GM19468 (cell line): ENCODE data around the gene CDH15.

ENCODE experiments used
- ATAC-seq: cut with Tn5 transposase; IDR thresholded peaks from one replicate; pipeline ENCODE4 v1.9.1; 2021; ENCODE audit warnings: mild to moderate bottlenecking, moderate library complexity, moderate number of reproducible peaks; ENCODE audit not compliant: unreplicated experiment; ENCODE audit errors: extremely low read depth

CDH15 gene

DNA sequence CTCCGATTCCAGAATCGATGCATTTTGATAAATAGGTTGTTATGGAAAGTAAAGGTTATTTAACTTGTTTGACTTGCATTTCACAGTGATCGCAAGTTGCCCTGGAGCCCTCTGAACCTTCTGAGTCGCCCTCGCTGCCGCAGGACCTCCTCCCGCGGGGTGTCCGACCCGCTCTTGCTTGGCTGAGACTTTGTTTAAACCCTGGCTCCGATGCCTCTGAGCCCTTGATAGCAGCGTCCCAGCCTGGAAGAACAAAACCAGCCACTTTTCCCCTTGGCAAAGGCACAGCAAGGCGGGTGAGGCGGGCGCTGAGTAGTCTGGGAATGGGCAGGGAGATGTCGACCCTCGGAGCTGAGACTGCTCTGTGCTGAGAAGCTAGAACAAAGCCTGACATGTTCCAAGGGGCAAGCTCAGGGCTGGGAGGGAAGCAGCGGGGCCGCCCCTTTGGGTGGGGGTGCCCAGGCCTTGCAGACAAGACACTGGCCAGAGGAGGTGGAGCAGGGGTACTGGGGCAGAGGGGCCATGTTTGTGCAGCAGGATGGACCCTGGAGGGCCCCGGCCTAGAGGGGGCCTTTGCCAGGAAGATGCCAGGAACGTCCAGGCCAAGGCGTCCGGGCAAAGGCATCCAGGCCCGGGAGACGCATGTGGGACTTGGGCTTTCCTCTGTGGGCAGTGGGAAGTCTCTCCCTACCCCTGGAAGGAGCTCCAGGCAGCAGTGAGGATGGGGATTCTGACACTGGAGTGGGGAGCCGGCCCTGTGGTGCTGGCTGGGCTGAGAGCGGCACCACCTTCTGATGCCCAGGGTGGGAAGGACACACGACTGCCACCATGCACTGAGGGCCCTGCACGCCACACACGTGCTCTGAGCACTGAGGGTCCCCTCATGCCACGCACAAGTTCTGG lies 30.3 kb upstream of the CDH15 start:
- ATAC-seq: no peak

- no peak for ATAC-seq
Observed at GRCh38 chr16:89141884-89142267, 29.7 kb upstream of the CDH15 start.

- no peak for ATAC-seq
Observed at GRCh38 chr16:89142474-89143195, 28.9 kb upstream of the CDH15 start.

- ATAC-seq: no peak
Observed at GRCh38 chr16:89143201-89143741, 28.3 kb upstream of the CDH15 start.

DNA sequence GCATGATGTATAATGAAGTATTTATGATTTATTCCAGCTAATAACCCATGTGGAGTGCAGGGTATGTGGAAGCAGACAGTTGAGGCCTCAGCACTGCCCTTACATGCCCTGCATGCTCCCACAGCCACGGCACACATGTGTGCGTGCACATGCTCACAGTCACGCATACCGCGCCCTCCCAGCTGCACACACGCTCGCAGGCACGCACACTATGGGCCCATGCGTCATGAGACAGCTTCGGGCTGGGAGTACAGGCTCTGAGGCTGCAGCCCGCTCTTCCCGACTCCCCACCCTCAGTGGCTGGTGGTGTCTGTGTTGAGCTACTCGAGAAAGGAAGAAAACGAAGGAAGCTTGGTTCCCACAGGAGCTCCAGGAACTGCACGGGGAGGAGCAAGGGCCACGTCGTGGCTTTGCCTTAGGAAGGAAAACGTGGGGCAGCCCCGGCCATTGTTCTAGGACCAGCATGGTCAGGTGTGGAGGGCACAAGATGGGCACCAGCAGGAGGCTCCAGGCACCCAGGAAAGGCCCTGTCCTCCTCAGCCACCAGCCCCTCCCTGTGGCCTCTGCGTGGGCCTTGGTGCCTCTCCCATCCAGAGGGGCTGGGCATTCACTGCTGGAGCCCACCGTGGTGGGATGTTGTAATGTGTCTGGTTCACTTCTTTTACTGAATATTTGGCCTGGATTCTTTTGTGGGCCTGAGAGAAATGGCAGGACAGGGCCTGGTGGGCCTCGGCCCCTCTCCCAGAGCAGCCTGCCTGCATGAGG lies 27.5 kb upstream of the CDH15 start:
- ATAC-seq: no peak

DNA sequence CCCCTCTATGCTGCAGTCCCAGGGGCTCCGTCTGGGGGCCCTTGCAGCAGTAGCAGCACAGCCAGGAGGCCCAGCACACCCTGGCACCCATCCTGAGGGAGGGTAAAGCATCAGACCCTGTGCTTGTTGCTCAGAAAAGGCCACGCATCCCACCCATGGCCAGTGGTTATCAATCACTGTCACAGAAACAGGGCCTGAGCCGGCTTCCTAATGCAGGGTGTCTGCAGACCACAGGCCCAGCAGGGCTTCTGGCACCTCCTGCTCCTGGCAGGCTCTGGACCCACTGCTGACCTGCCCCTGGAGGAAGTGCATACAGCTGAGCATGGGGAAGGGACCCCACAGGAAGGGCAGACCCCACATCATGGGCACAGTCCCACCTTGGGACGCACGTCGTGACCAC lies 26.9 kb upstream of the CDH15 start:
- no peak for ATAC-seq

DNA sequence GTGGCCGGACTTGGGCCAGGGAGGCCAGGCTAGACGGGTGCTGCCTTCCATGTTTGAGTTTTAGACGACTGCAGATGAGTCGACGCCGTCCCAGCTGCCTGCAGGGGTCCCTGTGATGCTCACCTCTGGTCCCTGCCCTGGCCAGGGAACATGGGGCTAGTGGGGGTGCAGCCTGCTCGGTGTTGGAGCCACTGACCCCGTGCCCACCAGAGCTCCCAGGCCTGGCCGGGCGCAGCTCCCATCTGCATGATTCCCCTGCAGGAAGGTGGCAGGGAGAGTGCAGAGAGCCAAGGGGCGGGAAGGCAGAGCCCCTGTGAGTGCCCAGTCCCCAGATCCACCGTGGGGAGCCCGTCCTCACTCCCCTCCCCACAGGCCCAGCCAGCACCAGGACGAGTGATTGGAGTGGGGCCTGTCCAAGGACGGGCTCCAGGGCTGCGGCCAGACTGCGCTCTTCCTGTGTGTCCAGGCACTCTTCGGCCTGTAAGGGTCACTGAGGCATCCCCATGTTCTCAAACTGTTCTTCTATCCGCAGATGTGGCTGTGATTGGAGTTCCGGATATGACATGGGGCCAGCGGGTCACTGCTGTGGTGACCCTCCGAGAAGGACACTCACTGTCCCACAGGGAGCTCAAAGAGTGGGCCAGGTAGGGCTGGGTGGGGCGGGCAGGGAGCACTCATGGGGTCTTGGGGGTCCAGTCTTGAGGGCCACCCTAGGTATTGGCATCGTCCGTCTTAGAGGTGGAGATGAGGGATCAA lies 26.0 kb upstream of the CDH15 start:
- no peak for ATAC-seq

- ATAC-seq: no peak
Observed at GRCh38 chr16:89146211-89147005, 25.1 kb upstream of the CDH15 start.

DNA sequence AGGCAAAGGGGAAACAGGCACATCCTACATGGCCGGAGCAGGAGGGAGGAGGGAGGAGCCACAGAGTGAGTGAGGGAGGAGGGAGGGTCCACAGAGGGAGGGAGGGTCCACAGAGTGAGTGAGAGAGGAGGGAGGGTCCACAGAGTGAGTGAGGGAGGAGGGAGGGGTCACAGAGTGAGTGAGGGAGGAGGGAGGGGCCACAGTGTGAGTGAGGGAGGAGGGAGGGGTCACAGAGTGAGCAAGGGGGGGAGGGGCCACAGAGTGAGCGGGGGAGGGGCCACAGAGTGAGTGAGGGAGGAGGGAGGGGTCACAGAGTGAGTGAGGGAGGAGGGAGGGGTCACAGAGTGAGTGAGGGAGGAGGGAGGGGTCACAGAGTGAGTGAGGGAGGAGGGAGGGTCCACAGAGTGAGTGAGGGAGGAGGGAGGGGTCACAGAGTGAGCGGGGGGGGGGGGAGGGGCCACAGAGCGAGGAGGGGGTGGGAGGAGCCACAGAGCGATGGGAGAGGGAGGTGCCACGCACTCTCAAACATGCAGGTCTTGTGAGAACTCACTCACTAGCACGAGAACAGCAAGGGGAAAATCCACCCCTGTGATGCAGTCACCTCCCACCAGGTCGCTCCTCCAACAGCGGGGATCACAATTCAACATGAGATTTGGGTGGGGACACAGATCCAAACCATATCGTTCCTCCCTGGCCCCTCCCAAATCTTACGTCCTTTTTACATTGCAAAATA lies 24.3 kb upstream of the CDH15 start:
- ATAC-seq: no peak

DNA sequence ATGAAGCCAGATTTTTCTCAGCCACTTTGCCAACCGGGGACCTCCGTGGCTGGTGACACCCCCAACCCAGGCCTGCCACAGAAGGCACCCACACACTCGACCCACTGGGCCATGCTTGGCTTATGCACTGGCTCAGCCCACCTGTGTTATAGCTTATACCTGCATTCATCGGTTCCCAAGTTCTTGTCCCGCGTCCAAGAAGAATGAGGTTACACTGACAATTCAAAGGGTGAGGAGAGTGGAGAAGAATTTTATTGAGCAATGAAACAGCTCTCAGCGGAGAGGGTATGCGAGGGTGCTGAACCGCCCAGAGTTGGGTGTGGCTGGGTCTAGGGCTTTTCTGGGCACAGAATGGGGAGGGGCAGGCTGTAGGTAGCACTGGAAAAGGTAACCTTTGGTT lies 22.2 kb upstream of the CDH15 start:
- ATAC-seq: no peak

DNA sequence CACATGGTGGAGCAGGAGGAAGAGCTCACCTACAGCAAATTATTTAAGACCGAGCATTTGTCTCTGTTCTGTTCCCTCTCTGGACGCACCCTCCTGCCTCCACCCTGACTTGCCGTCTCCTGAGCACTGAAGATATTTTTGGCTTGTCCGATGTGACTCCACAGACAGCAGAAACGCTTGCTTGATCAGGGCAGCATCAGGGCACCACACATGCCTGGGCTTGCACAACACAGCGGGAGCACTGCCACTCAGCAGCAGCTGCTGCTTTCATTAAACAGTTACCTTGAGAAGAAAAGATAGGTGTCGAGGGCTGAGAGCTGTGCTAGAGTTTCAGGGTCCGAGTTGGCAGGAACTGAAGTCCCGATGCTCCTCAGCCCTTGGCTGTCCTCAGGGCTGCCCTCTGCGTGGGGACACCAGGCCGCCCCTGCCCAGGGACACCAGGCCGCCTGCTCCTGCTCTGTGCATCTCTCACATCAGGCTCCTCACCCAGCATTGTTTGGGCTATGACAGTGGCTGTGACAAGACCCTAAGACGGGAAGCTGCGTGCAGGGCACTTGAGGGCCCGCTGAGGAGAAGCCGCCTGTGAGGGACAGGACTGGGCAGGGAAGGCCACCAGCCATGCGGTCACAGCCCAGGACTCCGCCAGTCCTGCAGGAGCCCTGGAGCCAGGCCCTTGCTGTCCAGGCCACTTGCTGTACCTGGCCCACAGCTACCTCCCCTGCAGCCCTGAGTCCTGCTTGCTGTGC lies 21.3 kb upstream of the CDH15 start:
- ATAC-seq: no peak

DNA sequence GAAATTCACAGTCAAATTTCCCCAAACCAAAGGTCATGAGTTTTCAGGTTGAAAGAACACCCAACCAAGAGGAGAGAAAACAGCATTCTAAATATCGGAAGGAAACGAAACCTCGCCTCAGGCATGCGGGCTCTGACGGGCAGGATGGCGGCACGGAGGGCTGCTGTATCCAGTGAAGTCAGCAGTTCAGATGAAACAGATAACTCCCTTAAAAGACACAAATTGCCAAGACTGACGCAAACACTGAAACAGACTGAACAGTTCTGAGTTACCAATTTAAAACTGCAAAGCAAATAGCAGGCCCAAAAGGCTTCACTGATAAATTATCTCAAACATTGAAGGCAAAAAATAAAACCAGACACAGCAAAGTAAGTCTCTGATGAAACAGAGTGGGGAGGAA lies 20.6 kb upstream of the CDH15 start:
- ATAC-seq: no peak

DNA sequence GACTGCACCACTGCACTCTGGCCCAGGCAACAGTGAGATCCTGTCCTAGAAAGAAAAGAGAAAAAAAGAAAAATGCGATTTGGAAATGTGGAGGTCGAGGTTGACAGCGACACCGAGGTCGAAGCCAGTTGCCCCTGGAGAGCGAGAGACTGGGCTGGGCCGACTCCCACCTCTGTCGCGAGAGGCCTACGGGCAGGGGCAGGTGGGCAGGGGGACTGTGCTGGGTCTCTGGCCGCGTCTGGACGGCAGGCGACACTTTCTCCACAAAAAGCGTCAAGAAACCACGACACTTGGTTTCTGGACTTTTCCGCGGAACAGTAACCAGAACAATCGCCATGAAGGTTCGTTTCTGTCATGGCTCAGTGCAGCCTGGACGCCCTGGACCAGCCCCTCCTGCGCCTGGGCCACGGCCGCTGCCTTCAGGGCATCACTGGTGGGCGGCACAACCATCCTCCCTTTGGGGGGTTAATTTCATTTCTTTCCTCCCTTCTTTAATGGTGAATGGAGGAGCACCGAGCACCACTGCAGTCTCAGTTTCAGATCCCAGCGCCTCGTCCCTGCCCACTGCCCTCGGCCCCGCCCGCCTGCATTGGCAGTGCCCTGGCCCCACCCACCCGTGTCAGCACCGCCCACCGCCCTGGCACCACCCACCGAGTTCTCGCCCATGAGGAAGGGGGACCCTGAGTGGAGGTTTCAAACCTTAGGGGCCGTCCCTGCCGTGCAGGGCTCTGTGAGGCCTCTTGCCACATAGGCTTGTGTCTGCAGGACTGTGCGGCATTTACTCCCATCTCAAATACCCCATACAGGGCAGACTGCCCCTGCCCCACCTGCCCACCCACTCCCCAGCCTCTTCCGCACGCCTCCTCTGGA lies 18.5 kb upstream of the CDH15 start:
- no peak for ATAC-seq

- no peak for ATAC-seq
Observed at GRCh38 chr16:89153848-89154271, 17.7 kb upstream of the CDH15 start.

- ATAC-seq: no peak
Observed at GRCh38 chr16:89154390-89155183, 17.0 kb upstream of the CDH15 start.

GRCh38 chr16:89155184-89155679 lies 16.3 kb upstream of the CDH15 start:
- no peak for ATAC-seq
